ENCODE data around the gene ADAM21.
"Not testable (repeated sequence)": the region's sequence is repeated elsewhere in the genome, so short reads cannot be mapped to it uniquely, and the experiment has no call there.

DNA sequence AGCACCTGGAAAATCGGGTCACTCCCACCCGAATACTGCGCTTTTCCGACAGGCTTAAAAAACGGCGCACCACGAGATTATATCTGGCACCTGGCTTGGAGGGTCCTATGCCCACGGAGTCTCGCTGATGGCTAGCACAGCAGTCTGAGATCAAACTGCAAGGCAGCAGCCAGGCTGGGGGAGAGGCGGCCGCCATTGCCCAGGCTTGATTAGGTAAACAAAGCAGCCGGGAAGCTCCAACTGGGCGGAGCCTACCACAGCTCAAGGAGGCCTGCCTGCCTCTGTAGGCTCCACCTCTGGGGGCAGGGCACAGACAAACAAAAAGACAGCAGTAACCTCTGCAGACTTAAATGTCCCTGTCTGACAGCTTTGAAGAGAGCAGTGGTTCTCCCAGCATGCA, 23.5 kb downstream of the ADAM21 start:
- not testable (repeated sequence) for TF ChIP-seq POLR2A (IDR thresholded peaks at IDR 0.05; ENCODE audit: low read length); GATA1 (IDR thresholded peaks at IDR 0.05; ENCODE audit: low read depth, low read length)
